OCI-LY7 (cell line): Measurements from ENCODE around the gene ABCG4.

Experiments used
- EZH2phosphoT487 ChIP-seq: fragments of 200-600 bp; sonication (generic); IDR thresholded peaks from 2 replicates; pipeline ENCODE4 v1.6.1; 2018; ENCODE audit warnings: low read depth, borderline replicate concordance, mild to moderate bottlenecking, mixed run types, antibody characterized with exemption, low read length, moderate library complexity, mixed read lengths
- TF ChIP-seq, protein P1 (sequence below): fragments of 200-600 bp; sonication (generic); conservative IDR thresholded peaks from 2 replicates; pipeline ENCODE4 v1.5.1; 2014; ENCODE audit warnings: mild to moderate bottlenecking, antibody characterized with exemption, low read length, moderate library complexity, mixed read lengths

GRCh38 chr11:119108857-119109221, 40.0 kb upstream of the ABCG4 start:
- TF ChIP-seq, protein P1, sequence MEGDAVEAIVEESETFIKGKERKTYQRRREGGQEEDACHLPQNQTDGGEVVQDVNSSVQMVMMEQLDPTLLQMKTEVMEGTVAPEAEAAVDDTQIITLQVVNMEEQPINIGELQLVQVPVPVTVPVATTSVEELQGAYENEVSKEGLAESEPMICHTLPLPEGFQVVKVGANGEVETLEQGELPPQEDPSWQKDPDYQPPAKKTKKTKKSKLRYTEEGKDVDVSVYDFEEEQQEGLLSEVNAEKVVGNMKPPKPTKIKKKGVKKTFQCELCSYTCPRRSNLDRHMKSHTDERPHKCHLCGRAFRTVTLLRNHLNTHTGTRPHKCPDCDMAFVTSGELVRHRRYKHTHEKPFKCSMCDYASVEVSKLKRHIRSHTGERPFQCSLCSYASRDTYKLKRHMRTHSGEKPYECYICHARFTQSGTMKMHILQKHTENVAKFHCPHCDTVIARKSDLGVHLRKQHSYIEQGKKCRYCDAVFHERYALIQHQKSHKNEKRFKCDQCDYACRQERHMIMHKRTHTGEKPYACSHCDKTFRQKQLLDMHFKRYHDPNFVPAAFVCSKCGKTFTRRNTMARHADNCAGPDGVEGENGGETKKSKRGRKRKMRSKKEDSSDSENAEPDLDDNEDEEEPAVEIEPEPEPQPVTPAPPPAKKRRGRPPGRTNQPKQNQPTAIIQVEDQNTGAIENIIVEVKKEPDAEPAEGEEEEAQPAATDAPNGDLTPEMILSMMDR: no peak
- no peak for TF ChIP-seq EZH2phosphoT487
